ENCODE data around the gene DNAJC17.

The DNAJC17 gene

GRCh38 chr15:40743485-40743901 lies 63.8 kb downstream of the DNAJC17 start:
- DNase-seq (ENCODE audit: low read depth): no peak

GRCh38 chr15:40739854-40740253 lies 67.4 kb downstream of the DNAJC17 start:
- no peak for DNase-seq (ENCODE audit: low read depth)

DNA sequence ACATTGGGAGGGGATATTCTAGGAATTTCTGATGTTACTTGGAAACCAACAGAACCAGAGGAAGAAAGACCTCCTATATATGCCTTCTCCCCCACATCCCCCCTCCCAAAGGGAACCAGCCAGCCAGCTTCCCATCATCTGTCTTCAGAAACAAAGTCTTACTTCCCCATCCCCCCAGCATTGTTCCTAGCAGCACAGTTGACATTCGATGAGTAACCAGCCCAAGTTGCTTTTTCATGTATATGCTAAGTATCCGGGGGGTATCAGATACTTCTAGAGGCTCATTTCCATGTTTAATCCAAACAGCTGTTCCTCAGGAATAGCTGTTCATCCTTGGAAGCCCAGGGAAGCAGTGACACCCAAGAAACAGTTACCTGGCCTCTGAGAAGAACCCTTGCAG lies 68.2 kb downstream of the DNAJC17 start:
- no peak for DNase-seq (ENCODE audit: low read depth)

- DNase-seq (ENCODE audit: low read depth): no peak
These were observed 70.2 kb downstream of the DNAJC17 start for GRCh38 chr15:40737048-40737447.

GRCh38 chr15:40736575-40736974 lies 70.7 kb downstream of the DNAJC17 start:
- no peak for DNase-seq (ENCODE audit: low read depth)

DNA sequence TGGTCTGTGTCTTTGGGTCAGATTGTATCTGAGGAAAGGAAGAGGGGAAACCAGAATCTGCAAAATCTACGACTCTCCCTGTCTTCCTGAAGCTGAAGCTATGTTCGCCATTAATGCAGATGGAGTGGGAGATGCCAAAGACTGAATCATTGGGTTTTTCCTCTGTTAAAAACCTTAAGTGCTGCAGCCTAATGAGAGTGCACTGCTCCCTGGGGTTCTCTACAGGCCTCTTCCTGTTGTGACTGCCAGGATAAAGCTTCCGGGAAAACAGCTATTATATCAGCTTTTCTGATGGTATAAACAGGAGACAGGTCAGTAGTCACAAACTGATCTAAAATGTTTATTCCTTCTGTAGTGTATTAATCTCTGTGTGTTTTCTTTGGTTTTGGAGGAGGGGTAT lies 76.2 kb downstream of the DNAJC17 start:
- DNase-seq (ENCODE audit: low read depth): no peak

GRCh38 chr15:40723919-40724318 lies 83.4 kb downstream of the DNAJC17 start:
- DNase-seq (ENCODE audit: low read depth): no peak

- no peak for DNase-seq (ENCODE audit: low read depth)
These were observed 84.3 kb downstream of the DNAJC17 start for GRCh38 chr15:40722934-40723333.

GRCh38 chr15:40722354-40722753 lies 84.9 kb downstream of the DNAJC17 start:
- DNase-seq (ENCODE audit: low read depth): no peak

DNA sequence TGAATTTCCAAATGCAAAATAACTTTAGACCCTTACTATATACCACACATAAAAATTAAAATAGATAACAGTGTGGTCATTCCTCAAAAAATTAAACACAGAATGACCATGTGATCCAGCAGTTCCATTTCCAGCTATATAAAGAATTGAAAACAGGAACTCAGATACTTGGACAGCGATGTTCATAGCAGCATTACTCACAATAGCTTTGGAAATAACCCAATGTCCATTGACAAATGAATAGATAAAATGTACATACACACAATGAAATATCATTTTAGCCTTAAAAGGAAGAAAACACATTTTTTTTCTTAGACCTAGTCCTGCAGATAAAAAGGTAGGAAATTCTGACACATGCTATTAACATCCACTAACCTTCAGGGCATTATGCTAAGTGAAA lies 85.6 kb downstream of the DNAJC17 start:
- no peak for DNase-seq (ENCODE audit: low read depth)

DNA sequence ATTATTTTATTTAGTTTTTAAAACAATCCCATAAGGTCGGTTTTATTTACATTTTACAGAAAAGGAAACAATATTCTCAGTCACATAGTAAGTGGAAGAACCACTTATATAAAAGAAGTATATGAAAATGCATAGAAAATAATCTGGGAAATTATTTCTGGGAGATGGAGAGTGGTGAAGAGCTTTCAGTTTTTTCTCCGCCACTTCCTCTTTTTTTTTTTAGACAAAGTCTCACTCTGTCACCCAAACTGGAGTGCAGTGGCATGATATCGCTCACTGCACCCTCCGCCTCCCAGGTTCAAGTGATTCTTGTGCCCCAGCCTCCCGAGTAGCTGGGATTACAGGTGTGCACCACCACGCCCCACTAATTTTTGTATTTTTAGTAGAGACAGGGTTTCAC lies 91.1 kb downstream of the DNAJC17 start:
- no peak for DNase-seq (ENCODE audit: low read depth)
